Uterus (tissue), 2 donors: ENCODE measurements around the gene UBR1.

Experiments
- POLR2A ChIP-seq, 2 donors: fragments of 450-650 bp; IDR thresholded peaks; one replicate each; pipeline ENCODE4 v1.6.1; 2016; ENCODE audit warnings: antibody characterized with exemption in 2 of 2, mild to moderate bottlenecking in 1 of 2, moderate library complexity in 1 of 2
- TF ChIP-seq, protein P1 (sequence below), 4 experiments: fragments of 200-600 bp in 2 of 4; fragments of 450-650 bp in 2 of 4; sonication (generic) in 2 of 4; IDR thresholded peaks; one replicate each; pipeline ENCODE4 v1.5.1; 2016 to 2019; ENCODE audit warnings: antibody characterized with exemption in 4 of 4, mild to moderate bottlenecking in 2 of 4, moderate library complexity in 1 of 4

DNA sequence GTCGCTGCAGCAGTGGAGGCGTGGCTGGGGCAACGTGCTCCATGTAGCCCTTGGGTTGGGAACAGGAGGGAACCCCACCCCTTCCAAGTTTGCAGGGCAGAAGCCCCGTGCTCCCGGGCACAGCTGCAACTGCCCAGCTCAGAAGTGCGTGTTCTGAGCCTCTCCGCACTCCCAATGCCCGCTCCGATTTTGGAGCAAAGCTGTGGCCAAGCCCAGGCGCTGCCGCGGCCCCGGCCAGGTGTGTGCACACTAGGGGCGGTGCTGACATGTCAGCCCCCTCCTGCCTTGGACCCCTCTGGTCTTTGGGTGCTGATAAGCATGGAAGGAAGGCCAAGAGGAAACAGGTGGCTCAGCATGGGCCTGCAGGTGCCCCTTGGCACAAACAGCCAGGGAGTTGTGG is 97.7 kb downstream of the UBR1 start:
- TF ChIP-seq, protein P1, sequence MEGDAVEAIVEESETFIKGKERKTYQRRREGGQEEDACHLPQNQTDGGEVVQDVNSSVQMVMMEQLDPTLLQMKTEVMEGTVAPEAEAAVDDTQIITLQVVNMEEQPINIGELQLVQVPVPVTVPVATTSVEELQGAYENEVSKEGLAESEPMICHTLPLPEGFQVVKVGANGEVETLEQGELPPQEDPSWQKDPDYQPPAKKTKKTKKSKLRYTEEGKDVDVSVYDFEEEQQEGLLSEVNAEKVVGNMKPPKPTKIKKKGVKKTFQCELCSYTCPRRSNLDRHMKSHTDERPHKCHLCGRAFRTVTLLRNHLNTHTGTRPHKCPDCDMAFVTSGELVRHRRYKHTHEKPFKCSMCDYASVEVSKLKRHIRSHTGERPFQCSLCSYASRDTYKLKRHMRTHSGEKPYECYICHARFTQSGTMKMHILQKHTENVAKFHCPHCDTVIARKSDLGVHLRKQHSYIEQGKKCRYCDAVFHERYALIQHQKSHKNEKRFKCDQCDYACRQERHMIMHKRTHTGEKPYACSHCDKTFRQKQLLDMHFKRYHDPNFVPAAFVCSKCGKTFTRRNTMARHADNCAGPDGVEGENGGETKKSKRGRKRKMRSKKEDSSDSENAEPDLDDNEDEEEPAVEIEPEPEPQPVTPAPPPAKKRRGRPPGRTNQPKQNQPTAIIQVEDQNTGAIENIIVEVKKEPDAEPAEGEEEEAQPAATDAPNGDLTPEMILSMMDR (IDR thresholded peaks at IDR 0.05) = no peak
- no peak for TF ChIP-seq POLR2A (IDR thresholded peaks at IDR 0.05)
